Lower leg skin (tissue), 3 donors: ENCODE data around the gene SULT1C3.

Source experiments
- CTCF ChIP-seq, 3 donors: fragments of 450-650 bp; IDR thresholded peaks; one replicate each; pipeline ENCODE4 v1.5.1; 2016; ENCODE audit warnings: antibody characterized with exemption in 3 of 3, mild to moderate bottlenecking in 3 of 3, moderate library complexity in 2 of 3
- POLR2A ChIP-seq, 2 donors: fragments of 450-650 bp; IDR thresholded peaks; one replicate each; pipeline ENCODE4 v1.6.1; 2016 to 2017; ENCODE audit warnings: antibody characterized with exemption in 2 of 2, mild to moderate bottlenecking in 1 of 2, moderate library complexity in 1 of 2

- no peak for TF ChIP-seq CTCF (IDR thresholded peaks at IDR 0.05)
- no peak for TF ChIP-seq POLR2A (IDR thresholded peaks at IDR 0.05)
Measured at GRCh38 chr2:108287169-108287568, 47.4 kb downstream of the SULT1C3 start.
